NCI-H524 (cell line): Measurements from ENCODE around the gene FOXC1.

Experiments used
- DNase-seq, 2 experiments: peaks; one replicate each; lab custom pipeline; 2025; lab: John Stamatoyannopoulos, UW

The FOXC1 gene

DNA sequence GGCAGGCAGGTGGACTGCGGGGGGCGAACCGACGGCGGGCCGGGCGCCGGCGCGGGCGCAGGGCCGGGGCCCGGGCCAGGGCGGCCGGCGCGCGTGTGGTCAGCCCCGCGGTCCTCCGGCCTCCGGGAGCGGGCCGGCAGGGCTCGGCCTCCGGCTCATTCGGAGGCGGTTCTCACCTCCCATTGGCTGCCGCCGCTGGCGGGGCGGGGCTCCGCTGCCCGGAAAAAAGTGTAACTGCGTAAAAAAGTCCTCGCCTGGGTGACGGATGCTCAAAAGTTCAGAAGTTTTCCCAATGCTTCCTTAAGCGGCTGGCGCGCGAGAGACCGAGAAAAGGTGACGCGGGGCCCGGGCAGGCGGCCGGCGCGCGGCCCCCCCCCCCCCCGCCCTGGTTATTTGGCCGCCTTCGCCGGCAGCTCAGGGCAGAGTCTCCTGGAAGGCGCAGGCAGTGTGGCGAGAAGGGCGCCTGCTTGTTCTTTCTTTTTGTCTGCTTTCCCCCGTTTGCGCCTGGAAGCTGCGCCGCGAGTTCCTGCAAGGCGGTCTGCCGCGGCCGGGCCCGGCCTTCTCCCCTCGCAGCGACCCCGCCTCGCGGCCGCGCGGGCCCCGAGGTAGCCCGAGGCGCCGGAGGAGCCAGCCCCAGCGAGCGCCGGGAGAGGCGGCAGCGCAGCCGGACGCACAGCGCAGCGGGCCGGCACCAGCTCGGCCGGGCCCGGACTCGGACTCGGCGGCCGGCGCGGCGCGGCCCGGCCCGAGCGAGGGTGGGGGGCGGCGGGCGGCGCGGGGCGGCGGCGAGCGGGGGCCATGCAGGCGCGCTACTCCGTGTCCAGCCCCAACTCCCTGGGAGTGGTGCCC is at the start of gene FOXC1:
TSS of gene FOXC1 (plus strand) at position 268 of the 849 bp plus-strand sequence. CDS start at position 799, 531 bp downstream.
- DNase-seq: peak; percentile 16 to 58

DNA sequence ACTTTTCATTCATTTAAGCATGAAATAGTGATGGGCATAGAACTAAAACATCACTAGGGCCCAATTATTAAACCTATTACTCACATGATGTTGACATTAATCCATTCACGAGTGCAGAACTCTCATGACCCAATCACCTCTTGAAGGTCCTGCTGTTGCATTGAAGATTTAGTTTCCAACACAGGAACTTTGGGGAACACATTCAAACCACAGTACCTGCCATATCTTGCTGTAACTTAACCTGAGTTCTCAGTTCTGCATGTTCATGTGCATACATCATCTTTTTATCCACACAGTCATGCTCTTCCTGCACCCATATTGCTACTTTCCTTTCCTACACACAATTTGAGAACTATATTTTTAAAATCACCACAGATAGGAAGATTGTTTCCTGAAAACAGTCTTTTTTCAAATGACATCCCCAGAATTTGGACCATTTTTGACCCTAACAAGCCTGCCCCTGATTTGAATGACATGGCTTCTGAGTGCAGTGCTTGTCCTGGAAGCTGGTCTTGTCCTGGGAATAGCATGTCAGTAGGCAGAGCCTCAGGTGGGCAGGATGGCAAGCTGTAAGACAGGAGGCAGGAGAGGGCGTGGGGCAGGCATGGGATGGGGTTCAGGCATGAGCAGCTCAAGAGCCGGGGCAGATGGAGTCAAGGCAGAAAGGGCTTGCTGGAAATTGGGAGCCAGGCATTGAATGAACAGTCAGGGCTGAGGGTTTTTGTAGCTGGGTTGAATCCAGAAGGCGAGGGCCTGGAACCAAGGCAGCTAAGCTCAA is 49.2 kb upstream of the FOXC1 start:
- DNase-seq: no peak

DNA sequence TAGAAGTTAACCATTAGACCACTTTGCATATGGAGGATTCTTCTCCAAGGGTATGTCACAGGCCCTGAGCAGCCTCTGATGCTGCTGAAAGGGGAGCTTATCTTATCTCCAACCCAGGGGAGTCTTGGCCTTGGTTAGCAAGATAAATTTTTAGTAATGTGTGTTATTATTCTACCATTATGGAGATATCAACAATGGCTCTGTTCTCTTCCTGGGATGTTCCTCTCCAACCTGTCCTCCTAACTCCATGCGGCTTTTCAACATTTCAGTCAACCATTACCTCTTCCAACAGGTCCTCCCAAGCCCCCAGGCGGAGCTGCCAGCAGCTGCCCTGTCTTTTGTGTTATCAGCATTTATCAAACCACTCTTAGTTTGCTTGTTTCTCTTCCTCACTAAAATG is 48.4 kb upstream of the FOXC1 start:
- DNase-seq: no peak

DNA sequence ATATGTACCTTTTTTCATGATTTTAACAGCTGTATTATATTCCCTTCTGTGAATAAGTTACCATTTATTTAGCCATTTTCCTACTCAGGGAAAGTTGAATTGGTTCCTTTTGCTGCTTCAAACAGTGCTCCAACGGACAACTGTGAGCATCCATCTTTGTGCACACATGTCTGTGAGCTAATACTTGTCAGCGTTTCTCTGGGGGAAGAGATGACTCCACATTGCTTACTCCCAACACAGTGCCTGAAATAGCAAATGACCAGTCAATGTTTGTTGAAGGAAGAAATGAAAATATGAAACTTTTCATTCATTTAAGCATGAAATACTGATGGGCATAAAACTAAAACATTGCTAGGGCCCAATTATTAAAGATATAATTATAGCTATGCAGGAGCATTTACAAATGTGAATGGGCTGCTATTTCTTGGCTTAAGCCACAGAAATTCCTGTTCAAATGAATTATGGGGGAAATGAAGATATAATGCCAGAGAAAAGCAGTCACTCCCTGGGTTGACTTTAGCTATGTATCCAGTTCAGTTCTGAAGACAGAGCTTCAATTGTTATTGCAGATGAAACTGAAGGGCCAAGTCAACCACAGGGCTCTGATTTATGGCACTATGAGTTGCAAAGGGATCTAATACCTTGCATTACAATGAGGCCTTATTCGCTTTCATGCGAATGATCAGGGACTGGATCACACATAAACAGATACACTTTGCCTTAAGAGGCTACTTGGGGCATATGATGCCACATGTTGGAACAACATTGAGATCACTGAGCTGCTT is 47.4 kb upstream of the FOXC1 start:
- DNase-seq: no peak

DNA sequence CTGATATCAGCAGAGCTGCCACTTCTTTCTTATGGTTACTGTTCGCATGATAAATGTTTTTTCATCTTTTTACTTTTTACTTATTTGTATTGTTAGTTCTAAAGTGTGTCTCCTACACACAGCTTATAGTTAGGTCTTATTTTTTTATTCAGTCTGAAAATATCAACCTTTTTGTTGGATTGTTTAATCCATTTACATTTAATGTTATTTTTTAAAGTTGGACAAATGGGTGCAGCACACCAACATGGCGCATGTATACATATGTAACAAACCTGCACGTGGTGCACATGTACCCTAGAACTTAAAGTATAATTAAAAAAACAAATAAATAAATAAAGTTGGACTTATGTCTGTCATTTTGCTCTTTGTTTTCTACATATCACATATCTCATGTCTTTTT is 40.3 kb upstream of the FOXC1 start:
- no peak for DNase-seq

DNA sequence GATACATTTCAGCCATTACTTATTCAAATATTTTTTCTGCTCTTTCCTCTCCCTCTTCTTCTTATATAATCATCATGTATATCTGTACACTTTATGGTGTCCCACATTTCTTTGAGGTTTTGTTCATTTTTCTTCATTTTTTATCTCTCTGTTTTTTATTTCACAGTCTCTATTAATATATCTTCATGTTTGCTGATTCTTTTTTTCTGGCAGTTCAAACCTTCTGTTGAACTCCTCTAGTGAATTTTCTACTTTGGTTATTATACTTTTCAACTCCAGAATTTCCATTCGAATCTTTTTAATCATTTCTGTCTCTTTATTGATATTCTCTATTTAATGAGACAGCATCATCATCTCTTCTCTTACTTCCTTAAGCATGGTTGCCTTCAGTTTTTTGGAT is 38.9 kb upstream of the FOXC1 start:
- DNase-seq: no peak

DNA sequence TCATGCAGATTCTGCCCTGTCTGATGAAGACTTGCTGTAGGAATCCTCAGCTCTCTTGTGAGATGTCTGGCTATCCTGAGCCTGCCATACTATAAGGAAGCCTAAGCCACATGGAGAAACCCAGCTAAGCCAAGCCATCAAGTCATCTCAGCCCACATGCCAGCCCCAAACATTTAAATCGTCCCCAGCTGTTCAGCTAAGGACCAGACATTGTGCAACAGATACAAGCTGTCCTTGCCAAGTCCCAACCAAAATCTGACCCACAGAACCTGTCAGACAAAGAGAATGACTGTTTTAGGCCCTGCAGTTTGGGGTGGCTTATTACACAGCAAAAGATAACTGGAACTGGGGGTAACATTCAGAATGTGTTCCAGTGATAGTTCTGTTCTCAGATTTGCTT is 36.8 kb upstream of the FOXC1 start:
- no peak for DNase-seq

DNA sequence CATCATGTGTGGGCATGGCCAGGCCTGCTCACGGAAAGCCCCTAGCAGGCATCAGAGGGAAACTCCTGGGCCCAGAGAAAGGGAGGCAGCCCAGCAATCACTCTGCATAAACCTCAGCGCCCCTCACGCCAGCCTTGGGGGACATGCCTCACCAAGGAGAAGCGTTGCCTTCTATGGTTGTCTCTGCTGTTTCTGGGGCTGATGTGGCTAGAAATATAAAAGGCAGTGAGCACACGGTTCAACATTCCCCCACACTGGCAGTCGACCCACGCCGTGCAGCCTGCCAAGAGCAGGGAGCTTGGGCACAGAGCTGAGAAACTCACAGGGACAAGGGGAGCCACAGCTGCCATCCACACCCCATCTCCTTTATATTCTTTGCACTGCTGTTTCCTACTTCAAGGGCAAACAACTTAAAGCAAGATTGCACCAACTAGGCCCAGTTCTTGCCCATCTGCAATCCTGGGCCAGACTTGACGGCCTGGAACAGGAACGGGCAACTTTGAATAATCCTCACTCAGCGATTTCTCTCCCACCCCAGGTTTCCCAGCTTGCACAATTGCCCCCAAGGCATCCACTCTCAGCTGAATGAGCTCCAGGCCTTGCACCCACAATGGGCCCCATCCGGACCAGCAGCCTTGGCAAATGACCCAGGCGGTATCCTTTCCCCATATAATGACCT is 35.5 kb upstream of the FOXC1 start:
- DNase-seq: no peak

DNA sequence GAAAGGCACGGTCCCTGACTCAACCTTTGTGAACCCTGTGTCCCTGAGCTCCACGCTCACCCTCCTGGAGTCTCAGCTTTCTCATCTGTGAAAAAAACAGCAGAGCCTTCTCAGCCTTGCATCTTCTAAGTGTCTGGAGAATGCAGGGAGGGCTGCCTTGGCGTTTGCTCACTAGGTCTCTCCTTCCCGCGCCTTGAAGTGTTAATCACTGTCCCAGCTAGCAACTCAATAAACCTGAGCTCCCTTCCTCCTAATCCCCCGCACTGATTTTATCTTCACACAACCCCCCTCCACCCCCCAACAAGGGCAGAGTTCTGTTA is 34.9 kb upstream of the FOXC1 start:
- DNase-seq: no peak

DNA sequence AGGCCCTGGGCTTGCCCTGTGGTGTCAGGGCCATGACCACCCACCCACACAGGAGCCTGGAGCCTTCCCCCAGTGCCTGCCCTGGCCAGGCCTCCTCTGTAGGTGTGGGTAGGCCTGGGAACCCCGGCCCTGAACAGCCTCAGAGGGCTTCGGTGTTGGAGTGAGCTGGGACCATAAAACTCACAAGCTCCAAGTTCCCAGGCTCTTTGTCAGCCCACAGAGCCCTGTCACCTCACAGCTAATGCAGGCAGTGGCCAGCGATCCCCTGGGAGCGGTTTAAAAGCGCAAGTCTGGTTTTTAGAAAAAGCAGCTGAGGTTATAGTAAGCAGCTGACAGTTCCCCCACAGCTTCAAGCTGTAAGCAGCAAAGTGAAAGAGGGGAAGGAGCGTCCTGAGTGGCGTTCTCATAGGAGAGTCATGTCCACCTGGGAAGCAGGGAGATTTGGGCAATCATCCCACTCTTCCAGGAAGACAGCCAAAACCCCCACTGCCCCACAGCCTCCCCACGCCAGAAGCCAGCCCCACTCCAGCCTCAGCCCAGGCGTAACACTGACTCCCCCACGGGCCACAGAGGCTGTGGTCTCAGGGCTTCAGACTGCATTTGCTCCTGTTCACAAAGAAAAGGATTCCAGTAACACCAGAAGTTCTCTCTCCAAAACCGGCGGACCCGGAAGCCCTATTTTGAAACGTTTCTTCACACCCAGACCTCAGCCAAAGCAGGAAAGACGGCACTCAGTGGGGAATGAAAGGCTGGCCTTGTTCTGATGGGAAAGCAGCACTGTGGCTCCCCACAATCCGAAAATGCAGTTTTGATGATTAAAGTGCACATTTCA is 34.3 kb upstream of the FOXC1 start:
- DNase-seq: no peak

DNA sequence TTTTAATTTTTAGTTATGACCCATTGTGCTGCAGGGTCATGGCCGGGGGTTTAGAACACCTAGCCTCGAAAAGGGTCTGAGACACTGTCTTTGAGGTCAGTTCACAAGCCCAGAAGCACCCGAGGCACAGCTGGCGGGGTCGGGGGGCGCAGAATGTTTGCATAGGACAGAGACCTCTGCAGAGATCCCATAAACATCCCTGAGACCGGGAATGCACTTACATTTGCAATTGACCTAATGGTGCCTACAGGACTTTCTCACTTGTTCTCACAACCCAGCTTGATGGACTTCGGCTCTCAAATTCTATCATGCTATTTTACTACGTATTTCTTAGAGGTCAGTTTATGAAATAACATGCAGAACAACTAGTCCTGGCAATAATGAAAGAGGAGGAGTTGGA is 33.5 kb upstream of the FOXC1 start:
- DNase-seq: no peak

DNA sequence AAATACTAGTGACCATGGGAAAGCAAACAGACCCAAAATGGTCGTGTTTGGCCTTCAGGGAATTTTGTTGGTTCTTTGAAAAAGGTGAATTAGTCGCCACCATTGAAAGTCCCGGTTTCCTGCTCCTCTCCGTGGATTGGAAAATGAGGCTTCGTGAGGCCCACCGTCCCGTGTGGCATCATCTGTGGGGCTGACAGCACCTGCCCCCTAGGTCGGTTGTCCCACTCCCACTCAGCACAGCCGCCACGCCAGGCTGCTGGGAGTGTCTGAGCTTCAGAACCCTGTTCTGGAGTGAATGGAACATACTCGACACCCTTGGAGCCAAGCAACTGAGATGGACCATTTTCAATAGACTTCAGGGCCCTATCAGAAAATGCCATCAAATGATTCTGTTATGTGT is 33.0 kb upstream of the FOXC1 start:
- DNase-seq: no peak

DNA sequence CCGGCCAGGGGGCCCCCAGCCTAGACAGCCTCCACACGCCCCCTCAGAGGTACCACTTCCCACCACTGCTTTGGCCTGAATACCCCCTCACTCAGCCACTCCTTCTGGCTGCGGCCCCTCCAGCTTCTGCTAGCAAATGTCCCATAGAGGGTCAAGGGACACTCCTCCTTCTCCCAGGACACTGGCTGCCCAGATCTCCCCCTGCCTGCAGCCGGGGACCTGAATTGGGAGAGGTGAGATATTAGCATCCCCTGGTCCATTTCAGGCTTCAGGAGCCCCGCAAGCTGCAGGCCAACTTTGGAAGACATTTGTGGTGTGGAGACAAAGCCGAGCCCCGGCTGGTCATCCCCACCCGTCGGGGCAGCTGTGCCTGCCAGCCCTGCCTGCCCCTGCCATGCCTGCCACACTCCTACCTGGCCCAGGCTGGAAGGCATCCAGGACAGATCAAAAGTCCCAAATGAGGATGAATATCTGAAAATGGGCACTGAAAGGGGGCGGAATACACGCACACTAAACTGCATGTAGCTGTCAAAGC is 32.5 kb upstream of the FOXC1 start:
- no peak for DNase-seq

DNA sequence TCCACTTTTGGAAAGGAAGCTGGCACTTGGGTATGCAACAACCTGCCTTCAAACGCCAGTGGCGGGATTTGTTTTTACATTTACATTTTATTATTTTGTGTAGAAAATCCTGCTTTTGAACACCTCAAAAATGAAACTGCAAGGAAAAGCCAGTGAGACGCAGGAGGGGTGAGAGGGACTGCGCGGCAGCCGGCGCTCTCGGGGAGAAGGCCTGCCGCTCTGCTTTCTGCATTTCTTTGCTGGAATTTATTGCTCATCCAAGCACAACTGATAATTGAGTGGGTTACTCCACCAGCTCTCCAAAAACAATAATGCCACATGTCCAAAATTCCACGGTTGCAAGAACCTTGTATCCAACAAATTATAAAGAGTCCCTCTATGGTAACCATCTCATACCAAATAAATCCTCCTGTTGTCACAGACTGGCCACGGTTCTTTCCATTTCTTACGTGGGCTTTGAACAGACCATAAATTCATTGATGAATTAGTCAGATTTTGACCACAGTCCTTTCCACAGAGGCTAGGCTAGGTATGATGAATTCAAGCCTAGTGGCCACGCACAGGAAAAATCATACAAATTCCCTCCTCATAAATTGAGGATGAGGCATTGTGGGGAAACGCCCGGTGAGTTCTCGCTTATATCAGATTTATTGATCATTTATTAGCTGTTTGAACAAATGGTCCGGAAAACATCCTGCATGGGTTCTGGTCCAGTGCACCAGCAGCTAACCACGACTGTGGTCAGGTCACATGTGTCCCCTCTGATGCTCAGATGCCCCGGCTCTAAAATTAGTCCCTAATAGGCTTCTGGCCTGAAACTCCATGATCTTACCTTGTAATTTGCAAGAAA is 31.6 kb upstream of the FOXC1 start:
- no peak for DNase-seq

DNA sequence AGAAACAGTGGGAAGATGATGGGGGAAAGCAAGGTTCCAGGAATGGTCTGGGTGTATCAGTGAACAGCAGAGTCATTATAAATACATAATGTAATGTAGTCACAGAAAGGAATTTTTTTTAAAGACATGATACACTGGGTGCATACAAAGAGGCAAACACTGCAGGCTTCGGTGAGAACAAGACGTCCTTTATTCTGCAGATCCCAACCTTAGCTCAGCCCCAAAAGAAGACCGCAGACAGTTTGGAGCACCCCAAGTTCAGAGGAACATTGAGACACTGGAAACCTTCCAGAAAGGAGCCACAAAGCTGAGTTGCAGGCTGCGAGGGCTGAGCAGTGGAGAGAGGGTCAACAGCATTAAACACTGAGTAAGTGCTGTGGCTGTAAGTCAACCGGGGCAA is 30.6 kb upstream of the FOXC1 start:
- no peak for DNase-seq

DNA sequence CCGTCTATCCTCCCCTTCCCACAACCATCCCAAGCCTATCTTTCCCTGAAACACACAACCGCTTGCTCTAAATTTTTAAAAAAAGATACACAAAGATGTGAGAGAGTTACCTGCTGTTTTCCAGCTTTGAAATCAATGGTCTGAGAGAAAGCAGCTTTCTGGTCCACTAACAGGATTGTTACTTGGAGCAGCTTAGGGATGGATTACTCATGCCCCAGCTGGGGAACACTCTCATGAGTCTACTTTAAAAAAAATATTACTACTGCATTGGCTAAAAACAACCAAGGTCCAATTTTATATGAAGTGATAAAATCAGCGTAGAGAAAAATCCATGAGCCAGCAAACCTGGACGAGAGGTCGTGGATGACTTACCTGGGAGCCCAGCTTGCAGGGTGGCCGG is 29.6 kb upstream of the FOXC1 start:
- DNase-seq: no peak

DNA sequence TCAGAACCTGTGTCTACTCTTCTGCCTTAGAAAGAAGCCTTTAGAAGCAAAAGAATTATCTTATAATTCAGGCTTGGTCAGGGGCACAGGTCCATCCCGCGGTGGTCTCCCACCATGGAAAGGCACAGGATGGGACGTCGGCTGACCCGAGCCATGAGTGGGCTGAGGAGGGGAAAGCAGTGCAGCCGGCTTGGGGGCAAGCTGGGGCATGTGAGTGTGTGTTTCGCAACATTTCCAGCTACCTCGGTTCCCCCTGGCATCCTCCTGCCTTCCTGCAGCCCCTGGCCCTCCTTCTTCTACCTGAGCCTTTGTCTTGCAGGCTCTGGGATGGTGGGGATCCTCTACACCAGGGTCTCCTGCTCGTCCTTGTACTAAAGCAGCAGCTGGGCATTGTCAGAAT is 29.1 kb upstream of the FOXC1 start:
- DNase-seq: no peak

DNA sequence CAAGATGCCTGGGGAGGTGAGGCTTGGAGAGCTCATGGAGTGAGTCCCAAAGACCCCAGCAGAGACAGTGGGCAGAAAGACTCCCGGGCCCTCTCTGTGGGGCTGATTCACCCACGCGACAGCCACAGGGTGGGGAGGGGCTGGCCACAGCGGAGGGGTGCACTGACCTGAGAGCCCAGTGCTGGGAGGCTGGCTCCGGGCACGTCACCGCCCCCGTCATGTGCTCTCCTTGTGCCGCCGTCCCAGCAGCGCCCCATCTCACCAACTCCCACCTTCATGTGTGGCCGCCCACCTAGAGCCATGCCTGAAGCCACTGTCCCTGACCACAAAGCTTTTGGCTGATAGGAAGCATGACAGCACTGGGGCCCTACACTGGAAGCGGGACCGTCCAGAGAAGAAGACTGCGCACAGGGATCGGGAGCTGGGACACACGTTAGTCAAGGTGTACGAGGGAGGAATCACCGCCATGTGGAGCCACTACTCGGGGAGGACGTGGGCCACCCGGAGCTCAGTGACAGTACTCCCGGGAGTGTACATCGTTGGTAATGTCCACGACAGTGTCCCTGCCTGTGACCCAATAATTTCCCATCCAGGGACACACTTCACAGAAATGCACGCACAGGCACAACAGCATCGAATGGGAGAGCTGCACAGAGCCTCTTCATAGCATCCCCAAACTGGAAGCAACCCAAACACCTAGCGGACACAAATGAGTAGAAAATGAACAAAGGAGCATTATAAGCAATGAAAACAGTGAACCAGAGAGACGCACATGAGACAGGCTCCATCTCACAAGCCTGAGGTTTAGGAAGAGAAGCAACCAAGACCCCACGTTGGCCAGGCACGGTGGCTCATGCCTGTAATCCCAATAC is 28.4 kb upstream of the FOXC1 start:
- DNase-seq: no peak

DNA sequence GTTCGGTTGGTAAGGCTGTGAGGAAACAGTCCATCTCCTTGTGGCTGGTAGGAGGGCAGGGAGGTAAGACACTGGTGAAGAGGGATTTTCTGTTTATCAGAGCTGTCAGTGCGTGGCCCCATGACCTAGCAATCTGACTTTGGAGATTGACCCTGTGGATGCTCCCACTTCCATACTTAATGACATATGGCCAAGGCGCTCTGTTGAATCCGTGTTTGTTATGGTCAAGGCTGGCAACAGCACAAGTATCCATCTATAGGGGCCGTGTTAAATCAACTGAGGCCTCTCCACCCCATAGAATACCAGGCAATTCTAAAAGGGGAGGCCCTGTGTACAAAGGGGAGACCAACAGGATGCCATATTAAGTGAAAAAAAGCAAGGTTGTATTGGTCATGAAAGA is 25.6 kb upstream of the FOXC1 start:
- no peak for DNase-seq
